ENCODE measurements around the gene CTIF. TPM values are rescaled to one million over a fixed set of nuclear protein-coding genes. Genes with fewer than 3 reads are reported as not detected.

The CTIF gene
- total RNA-seq, 2 donors from 2014 or later = 7.9 to 8.2 TPM

DNA sequence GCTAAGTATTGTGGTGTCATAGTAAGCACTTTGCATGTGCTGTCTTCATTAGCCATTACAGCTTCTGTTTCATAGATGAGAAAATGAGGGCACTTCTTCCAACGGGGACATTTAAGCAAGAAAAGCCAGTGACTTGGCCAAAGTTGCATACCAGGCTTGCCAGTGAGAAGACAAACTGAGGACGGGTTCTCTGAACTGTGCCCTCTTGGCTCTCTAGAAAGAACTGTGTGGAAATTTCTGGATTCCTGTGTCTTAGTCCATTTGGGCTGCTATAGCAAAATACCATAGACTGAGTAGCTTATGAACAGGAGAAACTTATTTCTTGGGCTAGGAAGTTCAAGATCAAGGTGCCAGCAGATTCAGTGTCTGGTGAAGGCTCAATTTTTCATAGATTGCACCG lies 13.3 kb downstream of the CTIF start:
- no peaks in the 10 kb centered on the region for H3K4me1 Mint-ChIP-seq
- no peaks in the 10 kb centered on the region for H3K9me3 Mint-ChIP-seq
- H3K36me3 Mint-ChIP-seq (ENCODE audit: low read depth) = no peaks in the 10 kb centered on the region
- H3K27me3 Mint-ChIP-seq = no peaks in the 10 kb centered on the region
- no peak overlapping the region for H3K27ac Mint-ChIP-seq
- no peak for ATAC-seq (replicated peaks)
- no peak overlapping the region for H3K4me3 Mint-ChIP-seq

DNA sequence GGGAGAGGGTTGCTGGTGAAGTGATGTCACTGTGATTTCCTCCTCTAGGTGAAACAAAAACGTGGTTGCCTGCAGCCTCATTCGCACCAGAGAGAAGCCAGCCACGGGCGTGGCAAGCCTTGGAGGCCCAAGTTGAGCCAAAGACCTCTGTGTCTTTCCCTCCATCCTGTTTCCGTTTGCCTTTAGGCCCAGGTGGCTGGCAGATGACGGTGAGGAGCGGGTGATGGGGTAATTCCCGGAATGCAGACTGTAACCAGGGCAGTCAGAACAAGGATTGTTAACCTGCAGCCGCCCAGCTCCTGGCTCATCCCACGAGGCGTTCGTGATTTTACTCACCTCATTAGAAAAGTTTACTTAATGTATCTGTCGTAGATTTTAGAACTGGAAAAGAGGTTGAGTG lies 14.4 kb downstream of the CTIF start:
- ATAC-seq (replicated peaks) = no peak
- Mint-ChIP-seq H3K36me3 (ENCODE audit: low read depth) (no peaks in the 10 kb centered on the region), H3K4me1 (no peaks in the 10 kb centered on the region), H3K9me3 (no peaks in the 10 kb centered on the region), H3K4me3 (no peak overlapping the region), H3K27ac (no peak overlapping the region), H3K27me3 (no peaks in the 10 kb centered on the region)

DNA sequence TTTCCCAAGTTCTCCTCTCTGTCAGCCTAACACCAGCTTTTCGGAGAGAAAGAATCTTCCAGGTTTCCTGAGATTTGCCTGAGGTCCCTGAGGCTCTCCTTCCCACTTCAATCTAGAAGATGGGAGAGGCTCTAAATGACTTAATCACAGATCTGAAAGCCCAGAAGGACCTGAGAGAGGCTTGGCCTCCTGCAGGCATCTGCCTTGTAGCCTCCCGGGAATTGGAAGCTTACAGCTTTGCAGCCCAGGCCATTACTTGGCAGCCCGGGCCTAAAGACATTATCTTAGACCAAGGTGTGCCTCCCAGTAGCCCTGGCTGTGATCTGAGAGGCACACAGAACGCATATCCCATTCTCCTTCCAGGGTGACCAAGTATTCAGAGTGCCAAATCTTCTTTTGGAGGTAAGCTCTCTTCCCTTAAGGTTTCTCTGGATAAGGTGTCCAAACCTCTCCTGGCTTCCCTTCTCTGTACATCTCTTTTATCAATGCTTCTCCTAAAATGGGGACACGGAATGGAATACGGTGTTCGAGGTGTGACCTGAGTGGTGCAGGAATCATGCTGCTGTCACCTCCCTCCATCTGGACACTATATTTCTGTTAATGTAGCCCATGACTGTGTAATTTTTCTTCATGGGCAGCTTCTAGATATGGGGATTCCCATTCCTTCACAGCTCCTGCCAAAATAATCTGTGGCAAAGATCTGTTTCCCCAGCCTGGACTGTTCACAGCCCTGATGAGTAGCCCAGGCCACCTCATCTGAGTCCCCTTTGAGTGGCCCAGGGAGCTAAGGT lies 16.0 kb downstream of the CTIF start:
- Mint-ChIP-seq H3K4me1 (no peaks in the 10 kb centered on the region), H3K27me3 (no peaks in the 10 kb centered on the region), H3K36me3 (ENCODE audit: low read depth) (no peaks in the 10 kb centered on the region), H3K9me3 (no peaks in the 10 kb centered on the region), H3K27ac (no peak overlapping the region), H3K4me3 (no peak overlapping the region)
- ATAC-seq (replicated peaks) = no peak

DNA sequence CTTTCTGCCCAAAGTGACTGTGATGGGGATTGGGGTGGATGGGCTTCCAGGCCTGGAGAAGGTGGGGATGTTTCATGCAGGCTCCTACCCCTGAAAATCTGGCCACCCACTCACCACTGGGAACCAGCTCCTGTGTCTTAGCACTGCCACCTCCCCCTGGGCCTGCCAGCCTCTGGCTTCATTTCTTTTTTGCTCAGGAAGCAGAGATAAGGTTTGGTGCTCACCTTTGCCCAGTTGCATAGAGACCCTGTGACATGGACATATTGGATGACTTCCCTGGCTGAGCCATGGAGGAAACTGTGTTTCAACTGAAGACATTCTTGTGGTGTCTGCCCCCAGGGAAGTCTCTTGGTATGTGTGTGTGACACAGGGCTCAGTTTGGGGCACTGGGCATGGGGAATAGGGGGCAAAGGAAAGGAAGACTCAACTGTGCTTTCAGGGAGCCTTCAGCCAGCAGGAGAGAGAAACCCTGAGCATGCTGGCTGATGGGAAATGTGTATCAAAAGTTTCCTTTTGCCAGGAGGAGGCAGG lies 16.7 kb downstream of the CTIF start:
- no peaks in the 10 kb centered on the region for H3K36me3 Mint-ChIP-seq (ENCODE audit: low read depth)
- no peak overlapping the region for H3K4me3 Mint-ChIP-seq
- no peak overlapping the region for H3K27ac Mint-ChIP-seq
- no peaks in the 10 kb centered on the region for H3K27me3 Mint-ChIP-seq
- ATAC-seq (replicated peaks) = no peak
- no peaks in the 10 kb centered on the region for H3K4me1 Mint-ChIP-seq
- no peaks in the 10 kb centered on the region for H3K9me3 Mint-ChIP-seq

DNA sequence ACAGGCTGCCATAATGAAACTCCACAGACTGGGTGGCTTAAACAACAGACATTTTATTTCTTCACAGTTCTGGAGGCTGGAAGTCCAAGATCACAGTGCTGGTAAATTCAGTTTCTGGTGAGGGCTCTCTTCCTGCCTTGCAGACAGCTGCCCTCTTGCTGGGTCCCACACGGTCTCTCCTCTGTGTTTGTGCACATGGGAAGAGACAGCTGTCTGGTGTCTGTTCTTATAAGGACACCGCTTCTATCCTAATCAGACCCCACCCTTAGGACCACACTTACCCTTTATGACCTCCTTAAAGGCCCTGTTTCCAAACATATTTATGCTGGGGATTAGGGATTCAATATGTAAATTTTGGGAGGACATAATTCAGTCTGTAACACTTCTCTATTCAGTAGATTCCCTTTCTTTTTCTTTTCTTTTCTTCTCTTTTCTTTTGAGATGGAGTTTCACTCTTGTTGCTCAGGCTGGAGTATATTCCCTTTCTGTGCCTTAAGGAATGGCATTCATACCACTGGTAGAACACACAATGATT lies 18.9 kb downstream of the CTIF start:
- Mint-ChIP-seq H3K4me3 (no peak overlapping the region), H3K27me3 (no peaks in the 10 kb centered on the region), H3K9me3 (no peaks in the 10 kb centered on the region), H3K36me3 (ENCODE audit: low read depth) (no peaks in the 10 kb centered on the region), H3K4me1 (peaks cover 3% of the 10 kb centered on the region), H3K27ac (no peak overlapping the region)
- no peak for ATAC-seq (replicated peaks)

DNA sequence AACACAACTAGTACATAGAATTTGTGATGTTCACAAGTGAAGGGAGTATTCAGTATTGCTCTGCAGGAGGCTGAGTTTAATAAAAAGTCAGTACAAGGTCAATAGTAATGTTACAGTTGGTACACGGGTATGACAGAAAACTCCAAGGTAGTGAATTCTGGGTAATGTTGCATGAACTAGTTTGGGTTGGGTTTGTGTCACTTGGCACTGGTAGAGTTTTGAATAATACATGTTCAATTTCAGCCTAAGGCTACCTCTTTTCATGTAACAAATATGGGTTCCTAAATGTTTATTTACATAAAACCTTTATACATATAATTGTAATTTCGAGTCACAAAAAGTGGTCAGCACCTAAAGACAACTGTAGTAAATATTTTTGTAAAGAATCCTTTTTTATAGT lies 19.4 kb downstream of the CTIF start:
- no peak for ATAC-seq (replicated peaks)
- Mint-ChIP-seq H3K9me3 (no peaks in the 10 kb centered on the region), H3K4me3 (no peak overlapping the region), H3K27me3 (no peaks in the 10 kb centered on the region), H3K36me3 (ENCODE audit: low read depth) (no peaks in the 10 kb centered on the region), H3K27ac (no peak overlapping the region), H3K4me1 (peaks cover 6% of the 10 kb centered on the region)

DNA sequence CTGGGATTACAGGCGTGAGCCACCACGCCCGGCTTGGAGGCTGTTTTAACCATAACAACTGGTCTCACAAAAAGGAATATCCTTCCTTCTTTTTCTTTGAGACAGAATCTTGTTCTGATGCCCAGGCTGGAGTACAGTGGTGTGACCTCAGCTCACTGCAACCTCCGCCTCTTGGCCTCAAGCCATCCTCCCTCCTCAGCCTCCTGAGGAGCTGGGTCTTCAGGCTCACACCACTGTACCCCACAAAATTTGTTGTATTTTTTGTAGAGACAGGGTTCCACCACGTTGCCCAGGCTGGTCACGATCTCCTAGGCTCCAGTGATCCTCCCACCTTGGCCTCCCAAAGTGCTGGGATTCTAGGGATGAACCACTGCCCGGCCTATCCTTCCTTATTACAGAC lies 21.7 kb downstream of the CTIF start:
- no peak overlapping the region for H3K27ac Mint-ChIP-seq

DNA sequence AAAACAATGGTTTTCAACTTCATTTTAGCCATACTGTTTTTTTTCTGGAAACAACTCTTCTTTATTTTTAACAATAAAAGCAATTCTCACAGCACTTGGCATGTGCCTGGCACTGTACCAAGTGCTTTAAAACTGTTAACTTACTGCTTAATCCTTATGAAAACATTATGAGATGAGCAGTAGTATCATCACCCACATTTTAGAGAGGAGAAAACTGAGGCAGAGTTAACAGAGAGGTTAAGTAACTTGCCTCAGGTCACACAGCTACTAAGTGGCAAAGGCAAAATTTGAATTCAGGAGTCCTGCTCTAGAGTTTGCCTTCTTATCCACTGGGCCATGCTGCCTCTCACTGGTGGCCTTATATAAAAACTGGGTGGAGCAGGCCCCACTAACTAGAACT lies 23.2 kb downstream of the CTIF start:
- Mint-ChIP-seq H3K4me3 (no peak overlapping the region), H3K27me3 (no peaks in the 10 kb centered on the region), H3K36me3 (ENCODE audit: low read depth) (no peaks in the 10 kb centered on the region), H3K9me3 (no peaks in the 10 kb centered on the region), H3K27ac (no peak overlapping the region), H3K4me1 (peaks cover 6% of the 10 kb centered on the region)
- no peak for ATAC-seq (replicated peaks)

More for the DNA sequence above, 21.7 kb downstream of the CTIF start:
- no peaks in the 10 kb centered on the region for H3K27me3 Mint-ChIP-seq
- peaks cover 6% of the 10 kb centered on the region for H3K4me1 Mint-ChIP-seq
- no peak for ATAC-seq (replicated peaks)
- no peaks in the 10 kb centered on the region for H3K9me3 Mint-ChIP-seq
- no peaks in the 10 kb centered on the region for H3K36me3 Mint-ChIP-seq (ENCODE audit: low read depth)
- no peak overlapping the region for H3K4me3 Mint-ChIP-seq

DNA sequence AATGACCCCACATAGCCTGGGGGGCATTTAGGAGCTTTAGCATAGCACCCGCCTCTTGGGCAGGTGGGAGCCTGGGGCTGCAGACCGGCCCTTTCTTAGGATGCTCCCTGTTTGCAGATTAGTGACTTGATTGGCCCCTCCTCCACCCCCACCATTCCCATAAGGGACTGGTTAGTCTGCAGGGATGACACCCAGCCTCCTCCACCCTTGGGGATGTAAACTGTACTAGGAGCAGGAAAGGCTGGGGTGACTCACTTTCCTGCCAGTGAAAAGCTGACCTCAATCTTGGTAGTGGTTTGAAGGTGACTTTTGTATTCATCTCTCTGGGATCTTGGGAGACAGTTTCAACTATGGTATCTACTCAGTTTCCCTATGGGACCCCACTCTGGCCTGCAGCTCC lies 24.2 kb downstream of the CTIF start:
- Mint-ChIP-seq H3K9me3 (no peaks in the 10 kb centered on the region), H3K27ac (no peak overlapping the region), H3K36me3 (ENCODE audit: low read depth) (no peaks in the 10 kb centered on the region), H3K4me3 (no peak overlapping the region), H3K4me1 (peaks cover 11% of the 10 kb centered on the region), H3K27me3 (no peaks in the 10 kb centered on the region)
- peak; percentile 39 for ATAC-seq (replicated peaks)

DNA sequence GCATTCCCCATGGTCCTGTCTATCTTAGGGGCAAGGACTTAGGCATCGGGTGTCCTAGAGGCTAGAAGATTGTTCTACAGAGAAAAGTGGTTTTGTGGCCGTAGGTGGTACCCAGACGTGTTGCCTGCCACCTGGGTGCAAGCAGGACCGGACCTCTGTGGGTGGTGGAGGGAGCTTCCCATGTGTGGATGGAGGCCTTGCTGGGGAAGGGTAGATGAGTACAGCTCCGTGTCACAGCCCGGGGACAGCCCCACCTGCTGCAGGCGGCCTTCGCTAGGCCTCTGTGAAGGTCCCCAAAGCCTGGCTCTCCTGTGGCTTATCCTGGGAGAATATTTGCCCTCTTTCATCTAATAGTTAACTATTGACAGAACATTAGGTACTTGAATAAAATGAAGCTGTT lies 25.3 kb downstream of the CTIF start:
- Mint-ChIP-seq H3K27me3 (no peaks in the 10 kb centered on the region), H3K9me3 (no peaks in the 10 kb centered on the region), H3K36me3 (ENCODE audit: low read depth) (no peaks in the 10 kb centered on the region), H3K4me3 (no peak overlapping the region), H3K4me1 (peaks cover 11% of the 10 kb centered on the region), H3K27ac (no peak overlapping the region)
- peak; percentile 54 for ATAC-seq (replicated peaks)

DNA sequence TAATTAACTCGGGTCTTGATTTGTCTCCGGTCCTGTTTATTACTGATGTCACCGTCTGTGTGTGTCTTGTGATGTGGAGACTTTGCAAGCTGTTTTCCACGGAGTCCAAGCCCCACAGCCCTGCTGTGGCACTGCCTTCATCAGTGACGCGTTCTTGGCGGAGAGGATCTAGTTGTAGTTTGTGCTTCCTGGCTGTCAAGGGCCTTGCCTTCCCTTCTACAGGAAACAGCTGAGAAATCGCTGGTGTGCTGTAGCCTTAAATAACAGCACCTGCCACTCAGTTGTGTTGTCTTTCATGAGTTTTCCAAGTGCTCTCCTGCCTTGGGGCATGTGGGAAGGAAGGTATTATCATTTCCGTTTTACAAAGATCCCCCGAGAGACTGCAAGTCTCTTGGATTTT lies 26.3 kb downstream of the CTIF start:
- Mint-ChIP-seq H3K4me3 (no peak overlapping the region), H3K36me3 (ENCODE audit: low read depth) (no peaks in the 10 kb centered on the region), H3K27me3 (no peaks in the 10 kb centered on the region), H3K27ac (no peak overlapping the region), H3K9me3 (no peaks in the 10 kb centered on the region), H3K4me1 (peaks cover 11% of the 10 kb centered on the region)
- no peak for ATAC-seq (replicated peaks)

DNA sequence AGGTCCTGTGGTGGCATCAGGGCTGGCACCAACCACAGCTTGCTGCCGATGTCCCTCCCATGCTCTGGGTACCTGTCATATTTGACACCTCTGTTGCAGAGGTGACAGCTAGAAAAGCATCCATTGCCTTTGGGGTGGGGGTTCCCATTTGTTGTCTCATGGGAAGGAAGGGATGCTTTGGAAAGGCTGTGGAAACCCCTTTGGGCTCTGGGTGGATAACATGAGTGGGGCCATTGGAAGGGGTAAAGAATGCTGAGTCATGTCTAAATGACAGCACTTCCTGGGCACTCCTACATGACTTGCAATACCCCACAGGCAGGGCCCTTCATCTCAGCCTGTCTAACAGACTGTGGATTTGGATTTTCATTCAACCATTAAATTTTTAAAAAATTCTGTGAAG lies 27.8 kb downstream of the CTIF start:
- H3K27ac Mint-ChIP-seq = no peak overlapping the region
- no peaks in the 10 kb centered on the region for H3K36me3 Mint-ChIP-seq (ENCODE audit: low read depth)
- H3K27me3 Mint-ChIP-seq = no peaks in the 10 kb centered on the region
- H3K4me3 Mint-ChIP-seq = no peak overlapping the region
- peaks cover 11% of the 10 kb centered on the region for H3K4me1 Mint-ChIP-seq
- ATAC-seq (replicated peaks) = no peak
- no peaks in the 10 kb centered on the region for H3K9me3 Mint-ChIP-seq

DNA sequence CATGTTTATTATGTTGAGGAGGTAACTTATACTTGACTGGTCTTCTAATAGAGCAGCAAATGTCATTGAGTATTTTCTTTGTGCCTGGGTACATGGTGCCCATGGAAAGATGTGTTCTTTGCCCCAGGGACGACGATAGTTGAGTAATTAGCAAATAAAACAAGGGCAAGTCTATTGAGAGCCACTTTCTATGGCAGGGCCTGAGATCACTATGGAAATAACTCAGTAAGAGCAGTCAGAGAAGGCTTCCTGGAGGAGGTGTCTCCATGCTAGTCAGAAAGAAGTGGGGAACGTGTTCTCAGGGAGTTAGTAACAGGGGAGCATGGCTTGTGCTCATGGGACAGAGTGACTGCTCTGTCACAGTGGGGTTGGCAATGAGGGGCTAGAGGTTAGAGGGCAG lies 28.6 kb downstream of the CTIF start:
- Mint-ChIP-seq H3K27ac (no peak overlapping the region), H3K27me3 (no peaks in the 10 kb centered on the region), H3K4me3 (no peak overlapping the region), H3K9me3 (no peaks in the 10 kb centered on the region), H3K4me1 (peaks cover 13% of the 10 kb centered on the region), H3K36me3 (ENCODE audit: low read depth) (no peaks in the 10 kb centered on the region)
- no peak for ATAC-seq (replicated peaks)

DNA sequence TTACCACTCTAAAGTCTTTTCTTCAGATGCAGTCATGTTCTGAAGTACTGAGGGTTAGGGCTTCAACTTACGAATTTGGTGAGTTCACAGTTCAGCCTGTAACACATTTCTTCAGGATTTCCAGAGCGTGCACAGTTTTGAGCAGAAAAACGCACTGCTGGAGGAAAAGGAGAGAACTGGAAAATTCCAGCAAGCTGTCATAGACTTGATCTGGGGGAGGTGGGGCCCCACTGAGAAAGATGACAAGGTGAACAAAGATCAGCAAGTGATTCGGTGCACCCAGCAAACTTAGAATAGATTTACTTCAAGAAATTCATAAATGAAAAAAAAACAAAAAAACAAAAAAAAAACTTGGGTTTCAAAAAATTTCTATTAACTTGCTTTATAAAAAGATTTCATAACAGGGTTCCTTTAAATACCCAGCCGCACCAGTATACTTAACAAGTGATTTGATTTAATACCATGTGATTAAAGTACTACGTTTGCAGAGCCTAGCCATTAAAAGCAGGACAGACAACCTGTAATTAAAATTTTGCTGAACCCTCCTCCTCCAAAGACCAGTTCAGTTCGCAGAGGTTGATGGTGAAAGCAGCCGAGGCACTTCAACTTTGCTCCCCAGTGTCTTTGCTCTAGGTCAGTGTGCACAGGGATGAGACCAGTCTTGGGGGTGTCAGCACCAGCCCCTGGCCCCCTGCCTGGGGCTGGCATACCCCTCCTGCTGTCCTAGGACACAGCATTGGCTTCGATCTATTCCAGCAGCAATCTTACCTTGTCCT lies 30.5 kb downstream of the CTIF start:
- Mint-ChIP-seq H3K36me3 (ENCODE audit: low read depth) (no peaks in the 10 kb centered on the region), H3K9me3 (no peaks in the 10 kb centered on the region), H3K27me3 (no peaks in the 10 kb centered on the region), H3K27ac (no peak overlapping the region), H3K4me1 (peaks cover 11% of the 10 kb centered on the region), H3K4me3 (no peak overlapping the region)
- ATAC-seq (replicated peaks) = no peak

DNA sequence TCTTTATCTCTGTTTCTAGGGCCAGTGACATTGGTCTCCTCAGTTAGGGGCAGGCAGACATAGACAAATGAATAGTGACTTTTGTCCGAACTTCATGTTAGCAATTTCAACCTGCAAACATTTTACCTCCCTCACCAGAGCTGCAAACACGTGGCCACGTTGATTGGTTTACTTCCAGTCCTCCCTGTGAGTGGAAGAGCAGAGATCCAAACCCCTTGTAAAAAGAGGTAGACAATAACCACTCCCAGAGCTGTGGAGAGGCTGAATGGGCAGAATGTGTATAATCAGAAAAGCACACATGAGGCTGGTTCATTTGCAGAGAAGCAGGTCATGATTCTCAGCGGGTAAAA lies 31.1 kb downstream of the CTIF start:
- Mint-ChIP-seq H3K36me3 (ENCODE audit: low read depth) (no peaks in the 10 kb centered on the region), H3K27me3 (no peaks in the 10 kb centered on the region), H3K4me1 (peaks cover 11% of the 10 kb centered on the region), H3K4me3 (no peak overlapping the region), H3K27ac (no peak overlapping the region), H3K9me3 (no peaks in the 10 kb centered on the region)
- ATAC-seq (replicated peaks) = no peak
